DND-41 (cell line): ENCODE measurements around the gene SNCB.

Experiments used
- ATAC-seq: fragments of 200-7000 bp; cut with Tn5 transposase; 3 replicates; pipeline ENCODE4 v1.9.1; 2021; ENCODE audit warnings: low read depth; ENCODE audit not compliant: insufficient read depth
- DNase-seq: peaks from one replicate; pipeline ENCODE4 v3.0.0-alpha.2; 2020
- H2AFZ ChIP-seq: 2 replicates; pipeline ENCODE4 v1.6.0; 2012; ENCODE audit warnings: low read depth, low read length
- H3K27ac ChIP-seq: 2 replicates; pipeline ENCODE4 v1.5.1; 2012; ENCODE audit warnings: low read length, inconsistent platforms
- H3K27me3 ChIP-seq: fragments of 200-600 bp; sonication (generic); 2 replicates; pipeline ENCODE4 v1.6.0; 2012; ENCODE audit warnings: low read length, mild to moderate bottlenecking, inconsistent platforms; ENCODE audit not compliant: insufficient read depth, poor library complexity
- H3K36me3 ChIP-seq: 2 replicates; pipeline ENCODE4 v1.5.1; 2012; ENCODE audit warnings: low read length, inconsistent platforms; ENCODE audit not compliant: insufficient read depth
- H3K4me1 ChIP-seq: 2 replicates; pipeline ENCODE4 v1.5.1; 2012; ENCODE audit warnings: mild to moderate bottlenecking, low read length; ENCODE audit not compliant: insufficient read depth
- H3K4me2 ChIP-seq: 2 replicates; pipeline ENCODE4 v1.6.0; 2012; ENCODE audit warnings: mild to moderate bottlenecking, moderate library complexity, low read length, inconsistent platforms; ENCODE audit not compliant: insufficient read depth
- H3K4me3 ChIP-seq, 2 experiments: fragments of 200-600 bp in 1 of 2; shearing (Covaris generic) in 1 of 2; 2 replicates each; pipeline ENCODE4 v1.5.1; 2012 to 2016; ENCODE audit warnings: inconsistent platforms in 2 of 2, low read length in 2 of 2, mild to moderate bottlenecking in 2 of 2, low read depth in 1 of 2, moderate library complexity in 1 of 2
- H3K79me2 ChIP-seq: 2 replicates; pipeline ENCODE4 v1.6.0; 2012; ENCODE audit warnings: low read length, inconsistent platforms; ENCODE audit not compliant: insufficient read depth
- H3K9ac ChIP-seq: 2 replicates; pipeline ENCODE4 v1.6.0; 2012; ENCODE audit warnings: low read depth, mild to moderate bottlenecking, inconsistent platforms, low read length, moderate library complexity
- H3K9me3 ChIP-seq: 2 replicates; pipeline ENCODE4 v1.5.1; 2012; ENCODE audit warnings: low read length, moderate library complexity, mild to moderate bottlenecking, inconsistent platforms; ENCODE audit not compliant: insufficient read depth, severe bottlenecking
- H4K20me1 ChIP-seq: 2 replicates; pipeline ENCODE4 v1.6.0; 2012; ENCODE audit warnings: low read length; ENCODE audit not compliant: insufficient read depth
- CTCF ChIP-seq: IDR thresholded peaks from 2 replicates; pipeline ENCODE4 v1.5.1; 2012; ENCODE audit warnings: borderline replicate concordance, low read length, moderate library complexity, mild to moderate bottlenecking; ENCODE audit not compliant: poor library complexity, severe bottlenecking; ENCODE audit errors: extremely low read depth
- EZH2 ChIP-seq: IDR thresholded peaks from 3 replicates; pipeline ENCODE4 v1.6.1; 2012; ENCODE audit warnings: borderline replicate concordance, low read depth, mild to moderate bottlenecking, moderate library complexity, low read length, inconsistent platforms; ENCODE audit not compliant: severe bottlenecking

SNCB gene

GRCh38 chr5:176660530-176660859, 30.2 kb upstream of the SNCB start:
- Histone ChIP-seq H4K20me1 (peaks cover 10% of the 10 kb centered on the region; the same call in 1 of the 2 replicates), H3K9me3 (no peaks in the 10 kb centered on the region), H3K9ac (no peak overlapping the region), H2AFZ (no peak overlapping the region), H3K4me2 (no peak overlapping the region), H3K27ac (no peak overlapping the region), H3K79me2 (no peaks in the 10 kb centered on the region), H3K27me3 (no peaks in the 10 kb centered on the region), H3K36me3 (peaks cover 16% of the 10 kb centered on the region; the same call in 1 of the 2 replicates), H3K4me3 (no peak overlapping the region), H3K4me1 (peaks cover 29% of the 10 kb centered on the region)
- DNase-seq (no peak), ATAC-seq (peak; percentile 12; the same call in 2 of the 3 replicates)
- TF ChIP-seq CTCF (no peak), EZH2 (no peak)

GRCh38 chr5:176659860-176660461, 29.6 kb upstream of the SNCB start:
- TF ChIP-seq CTCF (no peak), EZH2 (no peak)

DNA sequence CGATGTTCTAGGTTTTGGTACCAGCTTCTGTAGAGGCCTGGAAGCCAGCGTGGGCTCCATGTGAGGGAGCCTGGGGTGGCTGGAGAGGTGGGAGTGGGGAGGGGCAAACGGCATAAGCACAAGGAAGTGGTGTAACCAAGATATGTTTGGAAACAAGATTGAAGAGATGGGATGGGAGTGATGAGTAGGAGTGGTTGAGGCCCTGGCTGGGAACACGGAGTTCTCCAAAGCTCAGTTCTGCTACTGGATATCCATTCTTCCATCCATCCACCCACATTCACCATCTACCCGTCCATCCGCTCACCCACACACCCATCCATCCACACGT, 29.1 kb upstream of the SNCB start:
- Histone ChIP-seq H3K79me2 (no peaks in the 10 kb centered on the region), H3K36me3 (peaks cover 24% of the 10 kb centered on the region), H2AFZ (no peak overlapping the region), H3K27me3 (no peaks in the 10 kb centered on the region), H3K9me3 (no peaks in the 10 kb centered on the region), H4K20me1 (peaks cover 10% of the 10 kb centered on the region; the same call in 1 of the 2 replicates), H3K4me3 (no peak overlapping the region), H3K27ac (no peak overlapping the region), H3K4me1 (peaks cover 29% of the 10 kb centered on the region), H3K4me2 (peak overlapping the region; percentile 64), H3K9ac (no peak overlapping the region)
- TF ChIP-seq EZH2 (no peak), CTCF (no peak)
- no peak for ATAC-seq
- DNase-seq = no peak

More at GRCh38 chr5:176659860-176660461, 29.6 kb upstream of the SNCB start:
- Histone ChIP-seq H3K36me3 (peaks cover 20% of the 10 kb centered on the region), H3K79me2 (no peaks in the 10 kb centered on the region), H3K9me3 (no peaks in the 10 kb centered on the region), H4K20me1 (peaks cover 10% of the 10 kb centered on the region; the same call in 1 of the 2 replicates), H3K27me3 (no peaks in the 10 kb centered on the region), H3K4me1 (peaks cover 29% of the 10 kb centered on the region), H3K9ac (no peak overlapping the region), H2AFZ (no peak overlapping the region), H3K4me3 (no peak overlapping the region), H3K27ac (no peak overlapping the region), H3K4me2 (no peak overlapping the region)
- DNase-seq = no peak
- no peak for ATAC-seq
